Measurements from ENCODE around the gene HCRT. TPM values are rescaled to one million over a fixed set of nuclear protein-coding genes. Genes with fewer than 3 reads are reported as not detected.
A peak's percentile ranks its signal among the peaks of the same experiment; 100 is the strongest.
"Not testable (repeated sequence)": the region's sequence is repeated elsewhere in the genome, so short reads cannot be mapped to it uniquely, and the experiment has no call there.

HCRT gene, protein sequence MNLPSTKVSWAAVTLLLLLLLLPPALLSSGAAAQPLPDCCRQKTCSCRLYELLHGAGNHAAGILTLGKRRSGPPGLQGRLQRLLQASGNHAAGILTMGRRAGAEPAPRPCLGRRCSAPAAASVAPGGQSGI
- total RNA-seq = not detected
- polyA plus RNA-seq = not detected
- long read RNA-seq, donor 1 = 0 reads
- long read RNA-seq, donor 2 = 0 reads
- long read RNA-seq, donor 3 = 0 reads
- long read RNA-seq, donor 4, partial matches to known transcripts = 0 of 2 reads
- long read RNA-seq, donor 4, other reads (novel, unspliced or antisense) = 2 of 2 reads

DNA sequence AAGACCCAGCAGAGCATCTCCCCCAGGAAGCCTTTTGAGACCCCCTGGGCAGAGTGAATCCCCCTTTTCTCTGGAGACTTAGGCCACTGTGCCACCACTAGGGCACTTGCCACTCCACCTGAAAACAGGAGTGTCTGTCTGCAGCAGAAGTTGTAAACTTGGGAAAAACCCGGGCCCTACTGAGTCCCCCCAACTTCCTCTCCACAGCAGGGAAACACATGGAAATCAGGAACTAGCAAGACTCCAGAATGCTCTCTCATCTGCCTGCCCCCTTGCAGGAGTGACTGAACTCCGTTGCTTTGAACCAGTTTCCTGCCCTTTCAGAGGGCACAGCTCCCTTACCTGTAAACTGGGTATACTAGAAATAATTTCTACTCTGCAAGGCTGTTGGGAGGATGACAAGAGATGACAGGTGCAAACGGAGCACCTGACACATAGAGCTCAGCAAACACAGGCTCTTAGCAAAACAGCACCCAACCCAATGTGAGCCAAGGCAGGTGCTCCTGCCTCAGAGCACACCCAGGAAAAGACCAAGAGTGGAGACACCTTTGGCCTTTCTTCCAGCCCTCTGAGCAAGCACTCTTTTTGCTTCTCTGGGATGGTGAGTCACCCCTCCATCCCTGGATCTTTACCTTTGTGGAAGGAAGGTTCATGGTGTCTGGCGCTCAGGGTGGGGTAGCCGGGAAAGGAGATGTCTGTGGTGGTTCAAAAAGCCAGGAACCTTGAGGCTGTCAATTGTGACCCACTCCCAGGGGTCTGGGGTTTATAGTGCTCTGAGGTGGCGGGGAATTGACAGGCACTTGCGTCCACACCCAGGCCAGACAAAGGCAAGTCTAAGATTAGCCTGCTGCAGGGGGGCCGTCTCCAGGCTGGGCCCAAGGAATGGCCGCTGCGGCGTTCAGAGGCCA, at the start of gene HCRT:
TSS of gene HCRT (minus strand) at position 740 of the 908 bp plus-strand sequence. CDS start at position 653, 87 bp downstream.
- 79% methylated on average over 11 of the region's 11 CpGs for WGBS
- intact Hi-C loops (cut with DNase I) = loop anchor here in 1 of 4 donors (5.0 kb wide), 1 partner anchor 68 kb away; no protein-coding TSS in a partner anchor
- Histone ChIP-seq H3K4me3 (ENCODE audit: low read length) (peak within 1 kb of the TSS; percentile 50), H3K9me3 (ENCODE audit: control insufficient read depth, low read length) (no peaks in the 10 kb centered on the region), H3K27ac (ENCODE audit: low read length) (no peak within 1 kb of the TSS), H3K4me1 (ENCODE audit: control insufficient read depth, insufficient read depth, low read length) (no peaks in the 10 kb centered on the region), H3K27me3 (ENCODE audit: control insufficient read depth, insufficient read depth) (no peaks in the 10 kb centered on the region)
- ATAC-seq (no peak), DNase-seq (peak in 1 of 3 donors; percentile 30)

DNA sequence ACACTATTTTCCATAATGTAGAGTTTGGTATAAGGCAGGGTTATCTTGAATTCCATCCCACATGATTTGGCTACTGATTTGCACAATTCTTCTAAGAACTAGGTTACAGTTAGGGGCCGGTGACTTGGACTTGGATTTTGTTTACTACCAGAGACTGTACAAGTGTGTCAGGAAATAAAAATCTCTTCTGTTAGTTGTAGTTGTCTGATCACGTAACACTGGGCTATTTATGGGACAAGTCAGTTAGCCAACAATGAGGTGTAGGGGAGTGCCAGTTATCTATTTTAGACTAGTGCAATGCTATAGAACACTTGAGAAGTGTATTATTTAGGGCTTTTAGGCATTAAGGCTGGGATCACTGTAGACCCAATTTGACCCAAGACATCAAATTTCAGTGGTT, 48.7 kb upstream of the HCRT start:
- H3K27ac ChIP-seq (ENCODE audit: low read length) = no peak overlapping the region
- no peaks in the 10 kb centered on the region for H3K4me1 ChIP-seq (ENCODE audit: control insufficient read depth, insufficient read depth, low read length)
- intact Hi-C loops (cut with DNase I) = no loop called here
- no peak for DNase-seq
- H3K4me3 ChIP-seq (ENCODE audit: low read length) = no peak overlapping the region
- H3K9me3 ChIP-seq (ENCODE audit: control insufficient read depth, low read length) = no peaks in the 10 kb centered on the region
- ATAC-seq = peak; percentile 54 to 69
- no peaks in the 10 kb centered on the region for H3K27me3 ChIP-seq (ENCODE audit: control insufficient read depth, insufficient read depth)
- 26% methylated on average over 2 of the region's 2 CpGs for whole genome bisulfite sequencing

DNA sequence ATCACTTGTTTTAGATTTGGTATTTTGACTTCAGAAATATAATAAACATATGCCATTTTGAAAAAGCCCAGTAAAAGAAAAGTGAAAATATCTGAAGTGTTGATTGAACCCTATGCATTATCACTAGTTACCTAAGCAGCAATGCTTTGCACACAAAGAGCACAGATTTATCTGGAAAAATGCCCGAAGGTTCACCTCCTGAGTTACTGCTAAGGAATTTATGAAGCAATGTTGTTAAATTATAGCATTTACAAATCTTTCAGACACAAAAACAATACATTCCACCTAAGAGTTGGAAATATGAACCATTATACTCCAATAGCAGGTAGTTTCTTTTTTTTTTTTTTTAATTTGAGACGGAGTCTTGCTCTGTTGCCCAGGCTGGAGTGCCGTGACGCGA, 47.9 kb upstream of the HCRT start:
- intact Hi-C loops (cut with DNase I) = no loop called here
- Histone ChIP-seq H3K9me3 (ENCODE audit: control insufficient read depth, low read length) (no peaks in the 10 kb centered on the region), H3K4me1 (ENCODE audit: control insufficient read depth, insufficient read depth, low read length) (peaks cover 3% of the 10 kb centered on the region), H3K4me3 (ENCODE audit: low read length) (no peak overlapping the region), H3K27ac (ENCODE audit: low read length) (no peak overlapping the region), H3K27me3 (ENCODE audit: control insufficient read depth, insufficient read depth) (no peaks in the 10 kb centered on the region)
- no peak for ATAC-seq
- DNase-seq = no peak
- 96% methylated on average over 5 of the region's 5 CpGs for WGBS

DNA sequence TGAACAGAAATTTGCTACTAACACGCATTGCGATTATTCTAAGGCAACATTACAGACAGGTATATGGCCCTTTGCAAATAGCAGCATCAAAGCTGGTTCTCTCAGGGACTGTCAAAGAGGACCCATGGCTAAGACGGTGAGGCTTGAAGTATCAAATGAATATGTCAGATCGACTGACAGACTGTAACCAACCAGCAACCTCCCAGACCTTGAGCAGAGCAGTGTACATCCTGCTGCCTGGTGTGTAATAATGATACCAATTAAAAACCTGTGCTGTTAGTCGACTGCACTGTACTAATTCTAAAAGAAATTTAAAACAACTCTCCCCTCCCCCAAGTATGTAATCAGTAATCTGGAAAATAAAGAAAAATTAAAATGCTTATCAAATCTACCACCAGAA, 45.0 kb upstream of the HCRT start:
- DNase-seq (no peak), ATAC-seq (no peak)
- H3K4me1 ChIP-seq (ENCODE audit: control insufficient read depth, insufficient read depth, low read length) = peaks cover 5% of the 10 kb centered on the region
- no peak overlapping the region for H3K4me3 ChIP-seq (ENCODE audit: low read length)
- no peaks in the 10 kb centered on the region for H3K9me3 ChIP-seq (ENCODE audit: control insufficient read depth, low read length)
- intact Hi-C loops (cut with DNase I) = no loop called here
- no peaks in the 10 kb centered on the region for H3K27me3 ChIP-seq (ENCODE audit: control insufficient read depth, insufficient read depth)
- no peak overlapping the region for H3K27ac ChIP-seq (ENCODE audit: low read length)
- 81% methylated on average over 5 of the region's 5 CpGs for WGBS

DNA sequence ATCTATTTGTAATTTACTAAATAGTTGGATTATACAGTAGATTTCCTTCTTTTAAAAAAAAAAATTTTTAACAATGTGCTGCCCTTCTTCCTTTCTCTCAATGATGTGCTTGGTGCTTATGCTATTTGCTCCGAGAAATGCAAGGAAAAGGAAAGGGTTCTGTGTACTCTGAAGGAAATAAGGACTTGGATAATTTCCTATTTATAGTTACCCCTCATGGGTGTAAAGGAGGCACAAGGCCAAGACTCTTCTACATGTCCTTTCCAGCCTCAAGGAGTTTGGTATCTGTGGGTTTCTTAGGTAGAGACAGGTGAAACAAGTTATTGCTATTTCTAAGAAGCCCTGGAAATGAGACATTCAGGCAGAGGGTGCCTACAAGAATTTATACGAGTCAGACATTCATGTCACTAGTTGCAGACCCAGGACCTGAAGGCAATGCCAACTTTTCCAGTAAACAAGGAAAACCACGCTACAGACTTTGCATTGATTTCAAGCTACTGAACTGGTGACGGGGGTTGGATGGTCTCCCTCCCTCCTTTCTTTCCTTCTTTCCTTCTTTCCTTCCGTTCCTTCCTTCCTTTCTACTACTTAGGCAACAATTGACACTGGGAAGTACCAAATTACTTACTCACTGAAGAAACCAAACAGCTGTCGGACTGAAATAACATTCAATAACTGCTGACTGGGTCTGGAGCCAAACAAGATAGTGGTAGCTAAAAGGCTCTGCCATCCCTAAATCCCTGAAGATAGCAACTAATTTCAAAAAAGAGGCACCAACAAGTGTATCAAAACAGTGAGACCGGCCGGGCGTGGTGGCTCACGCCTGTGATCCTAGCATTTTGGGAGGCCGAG, 42.8 kb upstream of the HCRT start:
- no peaks in the 10 kb centered on the region for H3K27me3 ChIP-seq (ENCODE audit: control insufficient read depth, insufficient read depth)
- H3K27ac ChIP-seq (ENCODE audit: low read length) = peak overlapping the region; percentile 56
- peaks cover 5% of the 10 kb centered on the region for H3K4me1 ChIP-seq (ENCODE audit: control insufficient read depth, insufficient read depth, low read length)
- intact Hi-C loops (cut with DNase I) = no loop called here
- no peak overlapping the region for H3K4me3 ChIP-seq (ENCODE audit: low read length)
- WGBS = 50% methylated on average over 11 of the region's 11 CpGs
- DNase-seq = no peak
- peak in 1 of 2 donors; percentile 32 for ATAC-seq
- H3K9me3 ChIP-seq (ENCODE audit: control insufficient read depth, low read length) = no peaks in the 10 kb centered on the region

DNA sequence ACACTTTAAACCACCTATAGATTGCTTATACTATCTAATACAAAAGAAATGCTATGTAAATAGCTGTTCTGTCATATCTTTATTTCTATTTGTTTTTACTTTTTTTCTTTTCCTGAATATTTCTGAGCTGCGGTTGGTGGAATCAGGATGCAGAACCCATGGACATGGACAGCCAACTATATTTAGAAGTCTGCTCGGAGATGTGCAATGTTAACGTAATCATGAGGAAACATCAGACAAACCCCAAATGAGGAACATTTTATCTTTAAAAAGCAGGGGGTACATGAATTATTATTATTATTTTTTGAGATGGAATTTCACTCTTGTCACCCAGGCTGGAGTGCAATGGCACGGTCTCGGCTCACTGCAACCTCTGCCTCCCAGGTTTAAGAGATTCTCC, 40.4 kb upstream of the HCRT start:
- DNase-seq = no peak
- Histone ChIP-seq H3K27ac (ENCODE audit: low read length) (no peak overlapping the region), H3K4me3 (ENCODE audit: low read length) (no peak overlapping the region), H3K4me1 (ENCODE audit: control insufficient read depth, insufficient read depth, low read length) (peaks cover 5% of the 10 kb centered on the region), H3K27me3 (ENCODE audit: control insufficient read depth, insufficient read depth) (no peaks in the 10 kb centered on the region), H3K9me3 (ENCODE audit: control insufficient read depth, low read length) (no peaks in the 10 kb centered on the region)
- intact Hi-C loops (cut with DNase I) = no loop called here
- WGBS = 90% methylated on average over 5 of the region's 5 CpGs
- ATAC-seq = no peak

DNA sequence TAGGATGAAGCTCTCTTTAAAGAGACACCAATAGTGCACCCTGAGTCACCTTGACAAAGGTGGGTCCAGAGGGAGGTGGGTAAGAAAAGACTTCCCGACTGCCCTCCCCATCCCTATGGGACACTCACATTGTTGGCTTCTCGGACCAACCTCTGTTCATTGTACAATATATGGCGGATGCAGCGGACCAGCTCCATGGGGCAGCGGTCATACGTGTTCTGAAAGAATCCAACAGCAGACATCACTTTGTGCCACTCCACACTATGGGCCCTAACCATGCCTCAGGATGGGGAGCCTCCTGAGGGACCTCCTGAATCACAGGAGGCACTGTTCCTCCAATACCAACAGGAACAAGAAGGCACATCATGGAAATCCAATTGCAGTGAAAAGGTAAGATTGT, 39.4 kb upstream of the HCRT start:
- ATAC-seq (no peak), DNase-seq (no peak)
- Histone ChIP-seq H3K27me3 (ENCODE audit: control insufficient read depth, insufficient read depth) (no peaks in the 10 kb centered on the region), H3K4me3 (ENCODE audit: low read length) (no peak overlapping the region), H3K4me1 (ENCODE audit: control insufficient read depth, insufficient read depth, low read length) (peaks cover 5% of the 10 kb centered on the region), H3K27ac (ENCODE audit: low read length) (no peak overlapping the region), H3K9me3 (ENCODE audit: control insufficient read depth, low read length) (no peaks in the 10 kb centered on the region)
- intact Hi-C loops (cut with DNase I) = no loop called here
- WGBS = 95% methylated on average over 6 of the region's 6 CpGs

DNA sequence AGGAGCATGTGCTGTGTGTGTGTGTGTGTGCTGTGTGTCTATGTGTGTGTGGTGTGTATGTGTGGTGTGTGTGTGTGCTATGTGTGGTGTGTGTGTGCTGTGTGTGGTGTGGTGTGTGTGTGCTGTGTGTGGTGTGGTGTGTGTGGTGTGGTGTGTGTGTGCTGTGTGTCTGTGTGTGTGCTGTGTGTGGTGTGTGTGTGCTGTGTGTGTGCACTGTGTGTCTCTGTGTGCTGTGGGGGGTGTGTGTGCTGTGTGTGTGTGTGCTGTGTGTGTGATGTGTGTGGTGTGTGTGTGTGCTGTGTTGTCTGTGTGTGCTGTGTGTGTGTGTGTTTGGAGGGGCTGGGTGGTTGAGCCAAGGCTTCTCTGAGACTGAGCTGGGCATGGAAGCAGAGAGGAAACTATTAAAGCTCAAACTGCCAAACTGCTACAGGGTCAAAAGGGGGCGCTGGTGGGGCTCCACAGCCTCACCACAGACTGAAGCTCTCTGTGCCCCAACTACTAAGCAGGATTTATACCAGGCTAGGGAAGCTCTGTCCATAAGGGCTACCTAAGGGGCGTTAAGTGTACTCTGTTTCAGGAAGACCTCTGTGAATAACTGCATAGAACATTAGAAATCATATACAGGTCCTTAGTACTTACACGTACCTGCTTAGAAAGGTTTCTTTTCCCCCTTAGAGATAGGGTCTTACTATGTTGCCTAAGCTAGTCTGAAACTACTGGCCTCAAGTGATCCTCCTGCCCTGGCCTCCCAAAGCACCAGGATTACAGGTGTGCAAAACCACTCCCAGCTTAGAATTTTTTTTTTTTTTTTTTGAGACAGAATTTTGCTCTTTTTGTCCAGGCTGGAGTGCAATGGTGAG, 36.9 kb upstream of the HCRT start:
- WGBS = 56% methylated on average over 3 of the region's 3 CpGs
- H3K4me3 ChIP-seq (ENCODE audit: low read length) = no peak overlapping the region
- H3K27me3 ChIP-seq (ENCODE audit: control insufficient read depth, insufficient read depth) = no peaks in the 10 kb centered on the region
- no peak overlapping the region for H3K27ac ChIP-seq (ENCODE audit: low read length)
- ATAC-seq = peak in 1 of 2 donors; percentile 52
- DNase-seq = no peak
- no peaks in the 10 kb centered on the region for H3K4me1 ChIP-seq (ENCODE audit: control insufficient read depth, insufficient read depth, low read length)
- intact Hi-C loops (cut with DNase I) = no loop called here
- no peaks in the 10 kb centered on the region for H3K9me3 ChIP-seq (ENCODE audit: control insufficient read depth, low read length)

DNA sequence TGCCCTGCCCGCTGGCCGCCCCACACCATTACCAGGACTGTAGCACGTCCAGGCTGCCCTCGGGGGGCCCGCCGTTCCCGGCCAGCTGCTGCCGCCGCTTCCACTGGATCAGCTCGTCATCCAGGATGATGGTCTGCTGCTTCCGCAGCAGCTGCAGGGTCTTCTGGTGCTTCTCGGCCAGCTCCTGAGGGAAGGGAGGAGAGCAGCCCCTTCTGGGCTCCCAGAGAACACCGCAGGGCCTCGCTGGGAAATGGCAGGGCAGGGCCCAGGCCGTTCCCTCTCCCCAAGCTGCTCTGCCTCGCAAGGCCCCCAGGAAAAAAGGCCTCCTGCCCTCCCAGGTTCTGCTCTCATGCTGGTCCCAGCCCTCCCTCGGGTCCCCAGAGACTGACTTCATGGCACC, 34.0 kb upstream of the HCRT start:
- H3K4me3 ChIP-seq (ENCODE audit: low read length) = not testable (repeated sequence)
- 100% methylated on average over 2 of the region's 17 CpGs for WGBS

DNA sequence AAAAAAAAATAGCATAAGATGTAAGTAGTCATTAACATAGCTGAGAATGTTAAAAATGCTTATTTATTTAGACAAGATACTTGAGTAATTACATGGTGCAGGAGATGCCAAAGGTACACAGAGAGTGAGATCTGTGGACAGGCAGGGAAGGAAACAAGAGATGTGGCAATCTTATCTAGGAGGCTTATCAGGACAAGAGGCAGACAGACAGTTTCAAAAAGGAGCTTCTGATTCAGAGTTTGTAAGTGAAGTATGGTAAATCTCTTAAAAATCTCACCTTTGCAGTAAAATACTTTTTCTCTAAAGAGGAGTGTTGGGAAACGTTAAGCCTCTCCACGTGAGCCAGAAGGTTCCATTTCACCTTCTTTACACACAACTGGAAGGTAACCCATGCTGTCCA, 28.9 kb upstream of the HCRT start:
- Histone ChIP-seq H3K9me3 (ENCODE audit: control insufficient read depth, low read length) (no peaks in the 10 kb centered on the region), H3K27ac (ENCODE audit: low read length) (no peak overlapping the region)
- WGBS = 73% methylated on average over 2 of the region's 2 CpGs

More for the DNA sequence above, 34.0 kb upstream of the HCRT start:
- H3K27me3 ChIP-seq (ENCODE audit: control insufficient read depth, insufficient read depth); H3K4me1 ChIP-seq (ENCODE audit: control insufficient read depth, insufficient read depth, low read length); H3K27ac ChIP-seq (ENCODE audit: low read length); DNase-seq; intact Hi-C loops (cut with DNase I); H3K9me3 ChIP-seq (ENCODE audit: control insufficient read depth, low read length); ATAC-seq: not testable (repeated sequence)

More for the DNA sequence above, 28.9 kb upstream of the HCRT start:
- H3K4me3 ChIP-seq (ENCODE audit: low read length) = no peak overlapping the region
- DNase-seq = no peak
- no peaks in the 10 kb centered on the region for H3K27me3 ChIP-seq (ENCODE audit: control insufficient read depth, insufficient read depth)
- H3K4me1 ChIP-seq (ENCODE audit: control insufficient read depth, insufficient read depth, low read length) = no peaks in the 10 kb centered on the region
- intact Hi-C loops (cut with DNase I) = no loop called here
- ATAC-seq = no peak
